ENCODE results near the gene ADAMTS3. TPM values are rescaled to one million over a fixed set of nuclear protein-coding genes. Genes with fewer than 3 reads are reported as not detected.

Gene ADAMTS3
- total and polyA plus RNA-seq, 9 of the 15 experiments (the other 6 are each of a cell fraction or from before 2014, with no cell fraction given), result 4.0 to 18.0 (median 12.1) TPM

GRCh38 chr4:72568959-72569718 lies at the start of gene ADAMTS3 (continued):
- TF ChIP-seq SIN3B (IDR thresholded peaks at IDR 0.05; ENCODE audit: low read depth) (no peak), ZBTB11 (CRISPR knock-in tag; IDR thresholded peaks at IDR 0.05) (peak in 1 of 3 experiments; percentile 53; a peak in 2 of 6 replicates), LEF1 (IDR thresholded peaks at IDR 0.05) (peak; percentile 19), CBX3 (IDR thresholded peaks at IDR 0.05; ENCODE audit: borderline replicate concordance in 1 of 2, low read length in 2 of 2) (peak in 1 of 2 experiments; percentile 10; a peak in 1 of 3 replicates), YY1 (IDR thresholded peaks at IDR 0.05; ENCODE audit: borderline replicate concordance in 1 of 3, control insufficient read depth in 1 of 3, extremely low read depth in 1 of 3, insufficient read depth in 3 of 3, insufficient read length in 1 of 3, insufficient replicate concordance in 2 of 3, low read depth in 1 of 3, low read length in 2 of 3) (peak in 2 of 3 experiments; percentile 45 to 69), SPI1 (IDR thresholded peaks at IDR 0.05; ENCODE audit: borderline replicate concordance, low read depth, low read length) (no peak), PTTG1 (tag; IDR thresholded peaks at IDR 0.05; ENCODE audit: low read depth) (no peak), ZNF407 (IDR thresholded peaks at IDR 0.05; ENCODE audit: low read depth) (peak; percentile 42; the same call in 1 of the 2 replicates), SP1 (CRISPR knock-in tag; IDR thresholded peaks at IDR 0.05) (0 out of 2 replicates have a peak, but pooled peaks have one; percentile 38), TAF1 (IDR thresholded peaks at IDR 0.05; ENCODE audit: control insufficient read depth, extremely low read depth, insufficient read depth, low read length, severe bottlenecking) (peak; percentile 82), NR0B1 (IDR thresholded peaks at IDR 0.05; ENCODE audit: partially characterized antibody) (no peak)

Measured in K562 (cell line).